ENCODE measurements around the gene CCNB1.

DNA sequence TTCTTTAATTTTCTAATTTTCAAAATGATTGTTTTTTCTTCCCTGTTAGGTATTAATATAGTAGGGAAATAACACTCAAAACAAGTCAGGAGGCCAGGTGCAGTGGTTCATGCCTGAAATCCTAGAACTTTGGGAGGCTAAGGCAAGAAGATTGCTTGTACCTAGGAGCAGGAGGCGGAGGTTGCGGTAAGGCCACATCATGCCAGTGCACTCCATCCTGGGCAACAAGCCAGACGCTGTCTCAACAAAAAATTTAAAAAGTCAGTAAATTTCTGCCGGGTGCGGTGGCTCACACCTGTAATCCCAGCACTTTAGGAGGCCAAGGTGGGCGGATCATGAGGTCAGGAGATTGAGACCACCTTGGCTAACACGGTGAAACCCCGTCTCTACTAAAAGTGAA lies 57.6 kb downstream of the CCNB1 start:
- TF ChIP-seq POLR2AphosphoS5 (IDR thresholded peaks at IDR 0.05) = no peak
- TF ChIP-seq, protein P1, sequence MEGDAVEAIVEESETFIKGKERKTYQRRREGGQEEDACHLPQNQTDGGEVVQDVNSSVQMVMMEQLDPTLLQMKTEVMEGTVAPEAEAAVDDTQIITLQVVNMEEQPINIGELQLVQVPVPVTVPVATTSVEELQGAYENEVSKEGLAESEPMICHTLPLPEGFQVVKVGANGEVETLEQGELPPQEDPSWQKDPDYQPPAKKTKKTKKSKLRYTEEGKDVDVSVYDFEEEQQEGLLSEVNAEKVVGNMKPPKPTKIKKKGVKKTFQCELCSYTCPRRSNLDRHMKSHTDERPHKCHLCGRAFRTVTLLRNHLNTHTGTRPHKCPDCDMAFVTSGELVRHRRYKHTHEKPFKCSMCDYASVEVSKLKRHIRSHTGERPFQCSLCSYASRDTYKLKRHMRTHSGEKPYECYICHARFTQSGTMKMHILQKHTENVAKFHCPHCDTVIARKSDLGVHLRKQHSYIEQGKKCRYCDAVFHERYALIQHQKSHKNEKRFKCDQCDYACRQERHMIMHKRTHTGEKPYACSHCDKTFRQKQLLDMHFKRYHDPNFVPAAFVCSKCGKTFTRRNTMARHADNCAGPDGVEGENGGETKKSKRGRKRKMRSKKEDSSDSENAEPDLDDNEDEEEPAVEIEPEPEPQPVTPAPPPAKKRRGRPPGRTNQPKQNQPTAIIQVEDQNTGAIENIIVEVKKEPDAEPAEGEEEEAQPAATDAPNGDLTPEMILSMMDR (IDR thresholded peaks at IDR 0.05) = no peak
- no peak for TF ChIP-seq POLR2A (IDR thresholded peaks at IDR 0.05)
